Upper lobe of left lung (tissue), 4 donors: Measurements from ENCODE around the gene LRRC8B.

Experiments used
- CTCF ChIP-seq, 6 experiments: fragments of 450-650 bp in 4 of 6; fragments of 200-600 bp in 2 of 6; sonication (generic) in 2 of 6; IDR thresholded peaks; one replicate each; pipeline ENCODE4 v1.5.1; 2016 to 2019; ENCODE audit warnings: antibody characterized with exemption in 6 of 6
- EP300 ChIP-seq, 4 donors: sonication (generic); formaldehyde crosslinking; IDR thresholded peaks; one replicate each; pipeline ENCODE4 v1.5.1; 2017; ENCODE audit warnings: antibody characterized with exemption in 4 of 4, control low read depth in 2 of 4

GRCh38 chr1:89565521-89565920 is 40.9 kb downstream of the LRRC8B start:
- TF ChIP-seq EP300 (IDR thresholded peaks at IDR 0.05) (no peak), CTCF (IDR thresholded peaks at IDR 0.05) (no peak)
